A549 (cell line): Measurements from ENCODE around the gene ARF5. TPM values are rescaled to one million over a fixed set of nuclear protein-coding genes. Genes with fewer than 3 reads are reported as not detected.

Source experiments
- ATAC-seq, 2 experiments: fragments of 200-7000 bp in 1 of 2; fragments of >200 bp in 1 of 2; cut with Nextera tagmentation in 1 of 2; cut with Tn5 transposase in 1 of 2; 3 replicates each; pipeline versions ENCODE4 v1.8.0 to v1.9.1; 2018 to 2020; ENCODE audit warnings: mild to moderate bottlenecking in 1 of 2, moderate library complexity in 1 of 2
- CTCF ChIA-PET: fragments of 300-600 bp; sonication (Branson Sonifier 250); formaldehyde crosslinking; extraction: SDS; loops from one replicate; lab custom pipeline; 2021; ENCODE audit warnings: antibody characterized with exemption, inconsistent platforms; lab: Yijun Ruan, JAX
- POLR2A ChIA-PET: fragments of 350-600 bp; formaldehyde crosslinking; extraction: SDS; loops from one replicate; lab custom pipeline; 2021; ENCODE audit warnings: antibody characterized with exemption, inconsistent platforms; lab: Yijun Ruan, JAX
- DNase-seq, 2 experiments: peaks; one replicate each; pipeline versions ENCODE4 v3.0.0 to v3.0.0-alpha.2; 2011 to 2016; ENCODE audit warnings: low read depth in 1 of 2, low spot score in 1 of 2
- FAIRE-seq: peaks from 2 replicates; lab custom pipeline; 2011; peaks lifted over from hg19 to GRCh38; lab: Jason Lieb, UNC
- H3K27ac ChIP-seq, 2 experiments: fragments of >200 bp; sonication (Bioruptor Twin); formaldehyde crosslinking; 3 replicates each; pipeline ENCODE4 v1.5.1; 2016 to 2017
- H3K4me1 ChIP-seq: fragments of >200 bp; sonication (Bioruptor Twin); formaldehyde crosslinking; 3 replicates; pipeline ENCODE4 v1.6.1; 2016
- H3K4me2 ChIP-seq: fragments of >200 bp; sonication (Bioruptor Twin); formaldehyde crosslinking; 3 replicates; pipeline ENCODE4 v1.6.1; 2016
- H3K4me3 ChIP-seq: fragments of >200 bp; sonication (Bioruptor Twin); formaldehyde crosslinking; 3 replicates; pipeline ENCODE4 v1.5.1; 2016
- H3K9me3 ChIP-seq: fragments of >200 bp; sonication (Bioruptor Twin); formaldehyde crosslinking; 3 replicates; pipeline ENCODE4 v1.6.1; 2016
- CBX8 ChIP-seq: fragments of 200-600 bp; sonication (generic); IDR thresholded peaks from 2 replicates; pipeline ENCODE4 v1.6.1; 2016
- CEBPB ChIP-seq, 2 experiments: fragments of >200 bp in 1 of 2; sonication (Bioruptor Twin) in 1 of 2; formaldehyde crosslinking in 1 of 2; IDR thresholded peaks; 2 replicates each; pipeline ENCODE4 v1.6.1; 2012 to 2016
- CHD4 ChIP-seq: fragments of 200-600 bp; sonication (generic); IDR thresholded peaks from 2 replicates; pipeline ENCODE4 v1.6.1; 2016; ENCODE audit warnings: antibody characterized with exemption, mild to moderate bottlenecking, borderline replicate concordance
- FOSB ChIP-seq: fragments of 250-450 bp; sonication (Bioruptor Pico); IDR thresholded peaks from 2 replicates; pipeline ENCODE4 v1.5.0; 2020; ENCODE audit warnings: mild to moderate bottlenecking, moderate library complexity
- HEYL ChIP-seq: fragments of 250-450 bp; sonication (Bioruptor Pico); IDR thresholded peaks from 2 replicates; pipeline ENCODE4 v1.8.0; 2021; ENCODE audit warnings: mild to moderate bottlenecking, moderate library complexity
- JUNB ChIP-seq: fragments of >200 bp; sonication (Bioruptor Twin); formaldehyde crosslinking; IDR thresholded peaks from 2 replicates; pipeline ENCODE4 v1.6.1; 2016
- KDM5A ChIP-seq: fragments of 200-600 bp; sonication (generic); IDR thresholded peaks from 2 replicates; pipeline ENCODE4 v1.6.1; 2016; ENCODE audit warnings: antibody characterized with exemption, mild to moderate bottlenecking
- MAFK ChIP-seq: fragments of 450-650 bp; IDR thresholded peaks from 2 replicates; pipeline ENCODE4 v1.6.1; 2014; ENCODE audit not compliant: partially characterized antibody
- MYC ChIP-seq: IDR thresholded peaks from 2 replicates; pipeline ENCODE4 v1.6.1; 2012; ENCODE audit warnings: mild to moderate bottlenecking, inconsistent platforms, low read length, improper control_type of control experiment, borderline replicate concordance
- PHF8 ChIP-seq: fragments of 200-600 bp; sonication (generic); IDR thresholded peaks from 2 replicates; pipeline ENCODE4 v1.6.1; 2016; ENCODE audit warnings: low read depth, mild to moderate bottlenecking, antibody characterized with exemption, moderate library complexity, borderline replicate concordance
- RARB ChIP-seq: fragments of 250-450 bp; sonication (Bioruptor Pico); IDR thresholded peaks from 2 replicates; pipeline ENCODE4 v1.8.0; 2021; ENCODE audit warnings: mild to moderate bottlenecking, moderate library complexity
- RCOR1 ChIP-seq: fragments of 150-350 bp; IDR thresholded peaks from 2 replicates; pipeline ENCODE4 v1.6.1; 2014; ENCODE audit warnings: antibody characterized with exemption, low read length, low read depth
- RNF2 ChIP-seq: fragments of 200-600 bp; sonication (generic); IDR thresholded peaks from 2 replicates; pipeline ENCODE4 v1.6.1; 2016; ENCODE audit warnings: low read depth, mild to moderate bottlenecking, antibody characterized with exemption, moderate library complexity, borderline replicate concordance
- SREBF2 ChIP-seq: fragments of 450-650 bp; IDR thresholded peaks from 2 replicates; pipeline ENCODE4 v1.6.1; 2014; ENCODE audit warnings: mild to moderate bottlenecking, moderate library complexity
- TFCP2L1 ChIP-seq: fragments of 250-450 bp; sonication (Bioruptor Pico); IDR thresholded peaks from 2 replicates; pipeline ENCODE4 v1.5.0; 2021; ENCODE audit warnings: mild to moderate bottlenecking
- TP53 ChIP-seq: fragments of 250-450 bp; sonication (Bioruptor Pico); IDR thresholded peaks from 2 replicates; pipeline ENCODE4 v1.5.0; 2021; ENCODE audit warnings: mild to moderate bottlenecking, moderate library complexity
- ZFP36 ChIP-seq: fragments of 450-650 bp; IDR thresholded peaks from 2 replicates; pipeline ENCODE4 v1.6.1; 2014; ENCODE audit warnings: borderline replicate concordance; ENCODE audit not compliant: partially characterized antibody
- ZSCAN20 ChIP-seq: fragments of 250-450 bp; sonication (Bioruptor Pico); IDR thresholded peaks from 2 replicates; pipeline ENCODE4 v1.8.0; 2022; ENCODE audit warnings: mild to moderate bottlenecking, moderate library complexity
- WGBS: methylation state at CpG from one replicate; pipeline ENCODE4 v1.1.6; 2017; ENCODE audit errors: missing lambda C conversion rate; 5-methylcytosine and 5-hydroxymethylcytosine counted together
- polyA plus RNA-seq, 4 experiments: library from polyadenylated mRNA; depleted of rRNA in 3 of 4; stranded (reverse); fragments of >200 nt; fragmentation: RNase III in 1 of 4; extraction: RNeasy Plus Mini Kit Qiagen cat#74134 plus additional on column Dnase treatment in 1 of 4; gene quantifications; 2 replicates in 3 of 4; 3 replicates in 1 of 4; pipeline ENCODE4 v1.2.3, GENCODE V29; 2011 to 2017
- TF ChIP-seq, protein P1 (sequence below): fragments of 150-350 bp; IDR thresholded peaks from 2 replicates; pipeline ENCODE4 v1.6.1; 2014; ENCODE audit warnings: low read depth, mild to moderate bottlenecking, low read length
- TF ChIP-seq, protein P2 (sequence below): fragments of >200 bp; sonication (Bioruptor Twin); formaldehyde crosslinking; IDR thresholded peaks from 3 replicates; pipeline ENCODE4 v1.6.1; 2016
- TF ChIP-seq, protein P3 (sequence below): fragments of 250-450 bp; sonication (Bioruptor Pico); IDR thresholded peaks from 2 replicates; pipeline ENCODE4 v1.5.0; 2020; ENCODE audit warnings: low read depth, mild to moderate bottlenecking, moderate library complexity
- TF ChIP-seq, protein P4 (sequence below): fragments of 450-650 bp; IDR thresholded peaks from 2 replicates; pipeline ENCODE4 v1.6.1; 2014; ENCODE audit warnings: antibody characterized with exemption

ARF5 gene
- polyA plus RNA-seq, 2 of the 4 experiments (the other 2 are of a cell fraction) = 163 to 172 TPM

DNA sequence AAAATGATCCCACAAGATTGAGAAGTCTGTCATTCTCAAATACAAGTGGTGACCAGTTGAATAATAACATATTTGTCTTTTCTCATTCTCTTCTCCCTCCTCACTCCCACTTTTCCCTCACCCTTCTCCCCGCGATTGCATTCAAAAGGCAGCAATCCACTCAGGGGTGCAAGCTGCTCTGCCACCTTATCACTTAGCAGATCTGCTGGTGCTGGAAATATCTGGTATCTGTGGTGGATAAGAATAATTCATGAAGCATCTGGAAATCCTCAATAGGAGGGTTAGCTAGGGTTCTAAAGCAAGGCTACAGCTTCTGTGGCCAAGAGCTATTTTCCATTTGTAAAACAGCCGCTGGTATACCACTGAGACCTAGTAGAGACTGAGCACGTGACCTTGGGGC is 46.7 kb upstream of the ARF5 start:
- 31% methylated on average over 4 of the region's 4 CpGs for WGBS
- ChIA-PET POLR2A (no interaction called here), CTCF (no interaction called here)
- Histone ChIP-seq H3K9me3 (no peaks in the 10 kb centered on the region), H3K4me3 (no peak overlapping the region), H3K4me1 (no peaks in the 10 kb centered on the region), H3K4me2 (no peak overlapping the region), H3K27ac (no peak overlapping the region)
- DNase-seq = no peak
- no peak for TF ChIP-seq RCOR1
- TF ChIP-seq RARB (CRISPR knock-in tag) = no peak
- no peak for TF ChIP-seq PHF8
- TF ChIP-seq RNF2 = no peak
- TF ChIP-seq, protein P1, sequence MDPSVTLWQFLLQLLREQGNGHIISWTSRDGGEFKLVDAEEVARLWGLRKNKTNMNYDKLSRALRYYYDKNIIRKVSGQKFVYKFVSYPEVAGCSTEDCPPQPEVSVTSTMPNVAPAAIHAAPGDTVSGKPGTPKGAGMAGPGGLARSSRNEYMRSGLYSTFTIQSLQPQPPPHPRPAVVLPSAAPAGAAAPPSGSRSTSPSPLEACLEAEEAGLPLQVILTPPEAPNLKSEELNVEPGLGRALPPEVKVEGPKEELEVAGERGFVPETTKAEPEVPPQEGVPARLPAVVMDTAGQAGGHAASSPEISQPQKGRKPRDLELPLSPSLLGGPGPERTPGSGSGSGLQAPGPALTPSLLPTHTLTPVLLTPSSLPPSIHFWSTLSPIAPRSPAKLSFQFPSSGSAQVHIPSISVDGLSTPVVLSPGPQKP = no peak
- no peak for TF ChIP-seq TFCP2L1 (CRISPR knock-in tag)
- TF ChIP-seq FOSB = no peak
- TF ChIP-seq, protein P2, sequence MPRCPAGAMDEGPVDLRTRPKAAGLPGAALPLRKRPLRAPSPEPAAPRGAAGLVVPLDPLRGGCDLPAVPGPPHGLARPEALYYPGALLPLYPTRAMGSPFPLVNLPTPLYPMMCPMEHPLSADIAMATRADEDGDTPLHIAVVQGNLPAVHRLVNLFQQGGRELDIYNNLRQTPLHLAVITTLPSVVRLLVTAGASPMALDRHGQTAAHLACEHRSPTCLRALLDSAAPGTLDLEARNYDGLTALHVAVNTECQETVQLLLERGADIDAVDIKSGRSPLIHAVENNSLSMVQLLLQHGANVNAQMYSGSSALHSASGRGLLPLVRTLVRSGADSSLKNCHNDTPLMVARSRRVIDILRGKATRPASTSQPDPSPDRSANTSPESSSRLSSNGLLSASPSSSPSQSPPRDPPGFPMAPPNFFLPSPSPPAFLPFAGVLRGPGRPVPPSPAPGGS = no peak
- TF ChIP-seq CEBPB (IDR thresholded peaks at IDR 0.05) = no peak
- TF ChIP-seq ZFP36 = no peak
- TF ChIP-seq ZSCAN20 = no peak
- TF ChIP-seq HEYL (CRISPR knock-in tag) = no peak
- TF ChIP-seq, protein P3, sequence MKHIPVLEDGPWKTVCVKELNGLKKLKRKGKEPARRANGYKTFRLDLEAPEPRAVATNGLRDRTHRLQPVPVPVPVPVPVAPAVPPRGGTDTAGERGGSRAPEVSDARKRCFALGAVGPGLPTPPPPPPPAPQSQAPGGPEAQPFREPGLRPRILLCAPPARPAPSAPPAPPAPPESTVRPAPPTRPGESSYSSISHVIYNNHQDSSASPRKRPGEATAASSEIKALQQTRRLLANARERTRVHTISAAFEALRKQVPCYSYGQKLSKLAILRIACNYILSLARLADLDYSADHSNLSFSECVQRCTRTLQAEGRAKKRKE (CRISPR knock-in tag) = no peak
- no peak for TF ChIP-seq TP53 (CRISPR knock-in tag)
- no peak for TF ChIP-seq JUNB
- FAIRE-seq = no peak
- ATAC-seq = no peak

DNA sequence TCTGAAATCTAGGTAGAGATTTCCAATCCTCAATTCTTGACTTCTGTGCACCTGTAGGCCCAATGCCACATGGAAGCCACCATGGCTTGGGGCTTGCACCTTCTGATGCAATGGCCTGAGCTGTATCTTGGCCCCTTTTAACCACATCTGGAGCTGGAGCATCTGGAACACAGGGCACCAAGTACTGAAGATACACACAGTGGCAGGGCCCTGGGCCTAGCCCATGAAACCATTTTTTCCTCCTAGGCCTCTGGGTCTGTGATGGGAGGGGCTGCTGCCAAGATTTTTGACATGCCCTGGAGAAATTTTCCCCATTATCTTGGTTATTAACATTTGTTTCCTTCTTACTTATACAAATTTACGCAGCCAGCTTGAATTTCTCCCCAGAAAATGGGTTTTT is 41.9 kb upstream of the ARF5 start:
- POLR2A ChIA-PET = no interaction called here
- H3K4me3 ChIP-seq = no peak overlapping the region
- no peak overlapping the region for H3K27ac ChIP-seq
- no peaks in the 10 kb centered on the region for H3K4me1 ChIP-seq
- TF ChIP-seq, protein P4, sequence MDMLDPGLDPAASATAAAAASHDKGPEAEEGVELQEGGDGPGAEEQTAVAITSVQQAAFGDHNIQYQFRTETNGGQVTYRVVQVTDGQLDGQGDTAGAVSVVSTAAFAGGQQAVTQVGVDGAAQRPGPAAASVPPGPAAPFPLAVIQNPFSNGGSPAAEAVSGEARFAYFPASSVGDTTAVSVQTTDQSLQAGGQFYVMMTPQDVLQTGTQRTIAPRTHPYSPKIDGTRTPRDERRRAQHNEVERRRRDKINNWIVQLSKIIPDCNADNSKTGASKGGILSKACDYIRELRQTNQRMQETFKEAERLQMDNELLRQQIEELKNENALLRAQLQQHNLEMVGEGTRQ = no peak
- peak; percentile 85 for TF ChIP-seq ZFP36
- CTCF ChIA-PET = no interaction called here
- FAIRE-seq (no peak), ATAC-seq (no peak), DNase-seq (no peak)
- H3K9me3 ChIP-seq = no peaks in the 10 kb centered on the region
- 0% methylated on average over 1 of the region's 1 CpG for WGBS
- no peak overlapping the region for H3K4me2 ChIP-seq

DNA sequence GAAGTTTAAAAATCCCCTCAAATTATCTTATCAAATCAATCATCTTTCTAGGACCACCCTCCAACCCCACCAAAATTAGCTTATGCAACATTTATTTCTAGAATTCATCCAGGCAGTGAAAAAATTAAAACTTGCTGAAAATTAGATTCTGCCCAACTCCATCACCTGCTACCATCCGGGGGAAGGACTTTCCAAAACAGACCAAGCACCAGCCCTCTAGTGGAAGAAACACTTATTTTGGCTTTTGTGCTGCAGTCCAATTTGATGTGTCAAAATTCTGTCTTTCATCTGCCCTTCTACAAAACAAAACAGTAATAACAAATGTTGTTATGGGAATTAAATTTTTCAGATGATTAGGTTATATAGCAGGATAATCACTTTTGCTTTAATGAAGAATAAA is 38.0 kb upstream of the ARF5 start:
- ATAC-seq = peak in 1 of 2 experiments; percentile 57; a peak in 2 of 6 replicates
- Histone ChIP-seq H3K4me1 (no peaks in the 10 kb centered on the region), H3K9me3 (no peaks in the 10 kb centered on the region), H3K4me2 (no peak overlapping the region), H3K4me3 (no peak overlapping the region), H3K27ac (no peak overlapping the region)
- POLR2A ChIA-PET = no interaction called here
- WGBS = 0% methylated on average over 1 of the region's 1 CpG
- no peak for TF ChIP-seq MAFK
- TF ChIP-seq CBX8 = no peak
- no peak for TF ChIP-seq KDM5A
- TF ChIP-seq PHF8 = no peak
- no peak for TF ChIP-seq MYC
- TF ChIP-seq CHD4 = no peak
- TF ChIP-seq, protein P4 = no peak
- no peak for TF ChIP-seq SREBF2
- CTCF ChIA-PET = no interaction called here
- FAIRE-seq = no peak
- peak in 1 of 2 experiments; percentile 8 for DNase-seq
